Neural progenitor cell (in vitro differentiated cells): ENCODE results near the gene VCL. TPM values are rescaled to one million over a fixed set of nuclear protein-coding genes. Genes with fewer than 3 reads are reported as not detected.
A peak's percentile ranks its signal among the peaks of the same experiment; 100 is the strongest.
"Not testable (repeated sequence)": the region's sequence is repeated elsewhere in the genome, so short reads cannot be mapped to it uniquely, and the experiment has no call there.

Experiments used
- DNase-seq: peaks from one replicate; pipeline ENCODE4 v3.0.0-alpha.2; 2016; ENCODE audit warnings: low spot score
- H2AFZ ChIP-seq: fragments of 200-600 bp; sonication (generic); replicated peaks from 2 replicates; pipeline ENCODE4 v1.6.1; 2016; ENCODE audit warnings: antibody characterized with exemption
- H3F3A ChIP-seq: fragments of 200-600 bp; sonication (generic); 2 replicates; pipeline ENCODE4 v1.6.1; 2016; ENCODE audit warnings: antibody characterized with exemption, low read depth
- H3K27ac ChIP-seq: fragments of 200-600 bp; sonication (generic); 2 replicates; pipeline ENCODE4 v1.5.1; 2016; ENCODE audit warnings: mild to moderate bottlenecking
- H3K27me3 ChIP-seq: fragments of 200-600 bp; sonication (generic); 2 replicates; pipeline ENCODE4 v1.6.1; 2016; ENCODE audit warnings: mild to moderate bottlenecking, moderate library complexity
- H3K36me3 ChIP-seq: fragments of 200-600 bp; sonication (generic); 2 replicates; pipeline ENCODE4 v1.5.1; 2016
- H3K4me1 ChIP-seq: fragments of 200-600 bp; sonication (generic); 2 replicates; pipeline ENCODE4 v1.6.1; 2016; ENCODE audit warnings: mixed run types
- H3K4me2 ChIP-seq: fragments of 200-600 bp; sonication (generic); 2 replicates; pipeline ENCODE4 v1.6.1; 2016
- H3K4me3 ChIP-seq: fragments of 200-600 bp; sonication (generic); 2 replicates; pipeline ENCODE4 v1.5.1; 2016
- H3K79me2 ChIP-seq: fragments of 200-600 bp; sonication (generic); 2 replicates; pipeline ENCODE4 v1.6.1; 2016; ENCODE audit warnings: low read depth
- H3K9ac ChIP-seq: fragments of 200-600 bp; sonication (generic); 2 replicates; pipeline ENCODE4 v1.6.1; 2016
- H3K9me3 ChIP-seq: fragments of 200-600 bp; sonication (generic); 2 replicates; pipeline ENCODE4 v1.5.1; 2016; ENCODE audit warnings: low read depth
- H4K20me1 ChIP-seq: fragments of 200-600 bp; sonication (generic); 2 replicates; pipeline ENCODE4 v1.6.1; 2016; ENCODE audit warnings: low read depth
- H3K27ac Mint-ChIP-seq: 3 replicates; pipeline ENCODE4 v1.8.0; 2021; ENCODE audit warnings: mixed read lengths
- H3K27me3 Mint-ChIP-seq: 2 replicates; pipeline ENCODE4 v1.8.0; 2022; ENCODE audit warnings: low read depth, mild to moderate bottlenecking, inconsistent platforms, moderate library complexity, mixed read lengths; ENCODE audit not compliant: insufficient read depth
- H3K36me3 Mint-ChIP-seq: 3 replicates; pipeline ENCODE4 v1.8.0; 2021; ENCODE audit warnings: mixed read lengths
- H3K4me1 Mint-ChIP-seq: 3 replicates; pipeline ENCODE4 v1.8.0; 2021; ENCODE audit warnings: mixed read lengths
- H3K4me3 Mint-ChIP-seq: 3 replicates; pipeline ENCODE4 v1.8.0; 2021; ENCODE audit warnings: mild to moderate bottlenecking, moderate library complexity, mixed read lengths
- H3K9me3 Mint-ChIP-seq: 3 replicates; pipeline ENCODE4 v1.8.0; 2020; ENCODE audit warnings: mixed read lengths
- CTCF ChIP-seq: fragments of 200-600 bp; sonication (generic); IDR thresholded peaks from 2 replicates; pipeline ENCODE4 v1.5.1; 2017; ENCODE audit warnings: antibody characterized with exemption, mild to moderate bottlenecking
- EZH2 ChIP-seq: fragments of 200-600 bp; sonication (generic); IDR thresholded peaks from 2 replicates; pipeline ENCODE4 v1.6.1; 2017; ENCODE audit warnings: antibody characterized with exemption, mild to moderate bottlenecking, moderate library complexity
- EZH2phosphoT487 ChIP-seq: fragments of 200-600 bp; sonication (generic); IDR thresholded peaks from 2 replicates; pipeline ENCODE4 v1.6.1; 2017; ENCODE audit warnings: antibody characterized with exemption
- total RNA-seq: library from RNA; depleted of rRNA; stranded (reverse); fragments of >200 nt; gene quantifications from 2 replicates; pipeline ENCODE4 v1.2.3, GENCODE V29; 2015; ENCODE audit warnings: low replicate concordance

The VCL gene
- total RNA-seq, 1 donor from 2014 or later, result 96.9 TPM

DNA sequence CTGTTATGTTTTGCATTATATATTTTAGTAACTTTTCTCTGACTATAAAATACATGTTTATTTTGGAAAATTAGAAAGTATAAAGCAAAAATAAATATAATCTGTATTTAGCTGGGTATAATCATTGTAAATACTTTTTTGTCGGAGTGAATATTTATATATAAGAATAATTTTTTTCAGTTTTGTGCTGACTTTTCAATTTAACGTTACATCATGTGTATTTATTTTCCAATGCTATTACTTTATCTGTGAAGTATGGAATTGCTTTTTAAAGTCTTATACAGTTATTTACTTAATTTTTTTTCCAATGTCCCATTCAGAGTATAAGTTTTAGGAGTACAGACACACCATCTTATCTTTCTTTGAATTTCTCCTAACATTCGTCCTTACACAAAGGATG lies 137.5 kb downstream of the VCL start:
- no peaks in the 10 kb centered on the region for H4K20me1 ChIP-seq
- Mint-ChIP-seq H3K36me3 (peaks cover 21% of the 10 kb centered on the region), H3K4me1 (no peaks in the 10 kb centered on the region), H3K9me3 (no peaks in the 10 kb centered on the region), H3K4me3 (no peak overlapping the region), H3K27me3 (no peaks in the 10 kb centered on the region), H3K27ac (no peak overlapping the region)
- no peaks in the 10 kb centered on the region for H3K9me3 ChIP-seq
- H2AFZ ChIP-seq, result no peak overlapping the region
- TF ChIP-seq CTCF, result no peak
- no peak overlapping the region for H3K4me2 ChIP-seq
- peaks cover 30% of the 10 kb centered on the region for H3K36me3 ChIP-seq
- peaks cover 5% of the 10 kb centered on the region for H3K79me2 ChIP-seq
- peaks cover 9% of the 10 kb centered on the region for H3F3A ChIP-seq
- H3K4me3 ChIP-seq, result no peak overlapping the region
- no peaks in the 10 kb centered on the region for H3K4me1 ChIP-seq
- no peaks in the 10 kb centered on the region for H3K27me3 ChIP-seq
- H3K9ac ChIP-seq, result no peak overlapping the region
- DNase-seq, result no peak
- H3K27ac ChIP-seq, result no peak overlapping the region

DNA sequence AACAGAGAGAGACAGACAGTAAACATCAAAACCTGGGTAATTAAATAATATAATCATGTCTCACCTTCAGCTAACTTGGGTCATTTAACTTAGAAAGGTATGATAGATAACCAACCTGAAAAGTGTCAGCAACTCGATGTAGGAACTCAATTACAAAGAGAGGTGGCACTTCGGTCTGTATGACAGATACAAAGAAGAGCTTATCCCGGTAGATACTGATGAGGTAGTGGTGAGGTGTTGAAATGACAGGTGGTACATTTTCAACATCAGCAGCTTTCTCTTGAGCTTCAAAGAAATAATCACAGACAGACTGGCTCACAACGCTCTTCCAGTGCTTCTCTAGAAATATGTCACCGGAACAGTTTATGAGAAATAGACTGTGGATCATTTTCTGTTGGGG lies 140.1 kb downstream of the VCL start:
- Histone ChIP-seq H3K36me3 (peaks cover 30% of the 10 kb centered on the region), H3K4me2 (no peak overlapping the region), H3K79me2 (peaks cover 26% of the 10 kb centered on the region), H3K4me1 (no peaks in the 10 kb centered on the region), H3K27ac (peak overlapping the region; percentile 13), H3K27me3 (no peaks in the 10 kb centered on the region), H3F3A (peaks cover 9% of the 10 kb centered on the region), H2AFZ (no peak overlapping the region), H3K4me3 (no peak overlapping the region), H4K20me1 (no peaks in the 10 kb centered on the region), H3K9me3 (no peaks in the 10 kb centered on the region), H3K9ac (no peak overlapping the region)
- H3K27ac Mint-ChIP-seq, result no peak overlapping the region
- H3K4me1 Mint-ChIP-seq, result no peaks in the 10 kb centered on the region
- peaks cover 16% of the 10 kb centered on the region for H3K36me3 Mint-ChIP-seq
- no peak for DNase-seq
- H3K9me3 Mint-ChIP-seq, result no peaks in the 10 kb centered on the region
- TF ChIP-seq EZH2 (no peak), CTCF (no peak), EZH2phosphoT487 (no peak)
- H3K4me3 Mint-ChIP-seq, result no peak overlapping the region
- no peaks in the 10 kb centered on the region for H3K27me3 Mint-ChIP-seq

GRCh38 chr10:74138596-74138995 lies 140.7 kb downstream of the VCL start:
- peak overlapping the region; percentile 13 for H3K27ac ChIP-seq
- H3K4me2 ChIP-seq, H3K4me3 Mint-ChIP-seq, H3K4me3 ChIP-seq, H2AFZ ChIP-seq, H3K9me3 ChIP-seq, H3K9me3 Mint-ChIP-seq, H3K27me3 ChIP-seq, H3K4me1 Mint-ChIP-seq, DNase-seq, H4K20me1 ChIP-seq, H3K4me1 ChIP-seq, H3F3A ChIP-seq, H3K27ac Mint-ChIP-seq, H3K9ac ChIP-seq, H3K27me3 Mint-ChIP-seq: not testable (repeated sequence)
- H3K36me3 Mint-ChIP-seq, result peaks cover 16% of the 10 kb centered on the region
- H3K79me2 ChIP-seq, result peaks cover 32% of the 10 kb centered on the region
- peaks cover 30% of the 10 kb centered on the region for H3K36me3 ChIP-seq

GRCh38 chr10:74139981-74140380 lies 142.1 kb downstream of the VCL start:
- H3K36me3 ChIP-seq, result peaks cover 28% of the 10 kb centered on the region
- H3K4me1 ChIP-seq, result no peaks in the 10 kb centered on the region
- no peaks in the 10 kb centered on the region for H4K20me1 ChIP-seq
- TF ChIP-seq EZH2phosphoT487 (no peak), EZH2 (no peak), CTCF (no peak)
- no peaks in the 10 kb centered on the region for H3K9me3 ChIP-seq
- no peaks in the 10 kb centered on the region for H3K27me3 Mint-ChIP-seq
- no peak for DNase-seq
- H2AFZ ChIP-seq, result no peak overlapping the region
- H3K9me3 Mint-ChIP-seq, result no peaks in the 10 kb centered on the region
- H3K4me3 Mint-ChIP-seq, result no peak overlapping the region
- H3K36me3 Mint-ChIP-seq, result peaks cover 10% of the 10 kb centered on the region
- no peak overlapping the region for H3K4me2 ChIP-seq
- H3K27ac Mint-ChIP-seq, result no peak overlapping the region
- H3K27ac ChIP-seq, result no peak overlapping the region
- H3K4me3 ChIP-seq, result no peak overlapping the region
- no peaks in the 10 kb centered on the region for H3K27me3 ChIP-seq
- H3K4me1 Mint-ChIP-seq, result no peaks in the 10 kb centered on the region
- peaks cover 43% of the 10 kb centered on the region for H3K79me2 ChIP-seq
- H3K9ac ChIP-seq, result no peak overlapping the region
- peaks cover 9% of the 10 kb centered on the region for H3F3A ChIP-seq
